NCI-H187 (cell line): ENCODE measurements around the gene FAM186B.
"Not testable (repeated sequence)": the region's sequence is repeated elsewhere in the genome, so short reads cannot be mapped to it uniquely, and the experiment has no call there.

Experiments
- DNase-seq, 2 experiments: peaks; one replicate each; lab custom pipeline; 2025; lab: John Stamatoyannopoulos, UW

Gene FAM186B

GRCh38 chr12:49633703-49634345 lies 28.4 kb upstream of the FAM186B start:
- DNase-seq, result no peak

- no peak for DNase-seq
These were observed 27.7 kb upstream of the FAM186B start for GRCh38 chr12:49632986-49633702.

- no peak for DNase-seq
These were observed 27.0 kb upstream of the FAM186B start for GRCh38 chr12:49632401-49632800.

- no peak for DNase-seq
These were observed 26.0 kb upstream of the FAM186B start for GRCh38 chr12:49631336-49631907.

DNA sequence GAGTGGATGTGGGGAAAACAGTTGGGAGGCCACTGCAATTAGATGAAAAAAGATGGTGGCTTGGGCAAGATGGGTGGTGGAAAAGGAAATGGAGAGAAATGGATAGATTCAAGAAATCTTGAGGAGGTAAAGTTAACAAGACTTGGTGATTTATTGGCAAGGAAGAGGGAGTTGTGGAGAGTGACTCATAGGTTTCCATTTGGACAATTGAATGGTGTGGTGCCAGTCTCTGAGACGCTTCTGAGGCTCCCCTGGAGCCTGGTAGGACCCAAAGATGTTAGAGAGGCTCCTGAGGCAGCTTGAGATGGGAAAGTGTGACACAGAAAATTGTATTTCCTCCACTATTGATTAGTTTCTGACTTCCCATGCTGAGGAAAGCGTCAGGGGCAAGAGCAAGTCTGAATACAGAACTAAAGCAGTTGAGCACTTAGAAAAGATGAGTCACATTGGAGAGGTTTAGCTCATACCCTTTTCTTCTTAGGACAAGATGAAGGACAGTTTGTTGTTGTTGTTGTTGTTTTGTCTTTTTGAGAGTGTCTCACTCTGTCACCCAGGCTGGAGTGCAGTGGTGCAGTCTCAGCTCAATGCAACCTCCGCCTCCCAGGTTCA lies 22.4 kb upstream of the FAM186B start:
- DNase-seq, result no peak

DNA sequence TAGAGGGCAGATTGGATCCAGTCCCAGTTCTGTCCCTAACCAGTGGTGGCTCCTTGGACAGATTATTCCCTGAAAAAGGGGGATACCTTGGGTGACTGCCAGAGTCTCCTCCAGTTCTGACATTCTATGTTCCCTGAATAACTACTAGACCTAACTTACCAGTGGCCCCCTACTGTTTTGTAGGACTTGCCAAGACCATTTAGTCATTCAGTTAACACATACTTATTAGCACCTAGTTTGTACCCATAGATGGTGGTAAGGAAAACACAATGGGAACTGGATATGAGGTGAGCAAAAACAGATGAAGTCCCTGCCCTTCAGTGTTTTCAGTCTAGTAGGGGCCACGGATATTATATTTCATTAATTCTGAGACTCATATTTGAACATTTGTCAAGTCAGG lies 21.4 kb upstream of the FAM186B start:
- DNase-seq, result no peak

DNA sequence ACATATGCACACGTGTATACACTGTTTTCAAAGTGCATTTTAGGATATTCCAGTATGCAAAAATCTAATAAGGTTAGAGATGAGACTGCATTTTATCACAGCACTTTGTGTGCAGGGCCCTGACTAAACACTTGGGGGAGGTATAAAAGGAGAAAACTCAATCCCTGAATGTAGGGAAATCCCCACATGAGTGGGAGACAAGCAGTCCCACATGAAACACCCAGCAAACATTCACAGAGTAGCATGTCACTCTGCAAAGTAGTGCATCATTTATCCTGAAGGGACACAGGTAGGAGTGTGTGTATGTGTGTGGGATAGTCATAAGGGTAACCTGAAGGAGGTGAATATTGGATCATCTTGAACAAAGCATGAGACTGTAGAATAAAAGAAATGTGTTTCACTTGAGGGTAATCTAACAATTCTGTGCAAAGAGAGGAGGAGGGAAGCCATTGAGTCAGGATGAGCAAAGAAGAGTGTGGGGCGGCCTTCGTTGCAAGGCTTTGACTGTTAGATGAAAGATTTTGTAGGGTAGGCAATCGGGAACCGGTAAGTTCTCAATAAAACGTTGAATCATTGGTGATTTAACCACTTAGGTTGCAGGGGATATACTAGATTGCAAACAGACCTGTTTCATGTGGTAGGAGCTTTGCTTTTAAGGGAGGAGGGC lies 20.9 kb upstream of the FAM186B start:
- no peak for DNase-seq

GRCh38 chr12:49624921-49625577 lies 19.6 kb upstream of the FAM186B start:
- DNase-seq, result no peak

DNA sequence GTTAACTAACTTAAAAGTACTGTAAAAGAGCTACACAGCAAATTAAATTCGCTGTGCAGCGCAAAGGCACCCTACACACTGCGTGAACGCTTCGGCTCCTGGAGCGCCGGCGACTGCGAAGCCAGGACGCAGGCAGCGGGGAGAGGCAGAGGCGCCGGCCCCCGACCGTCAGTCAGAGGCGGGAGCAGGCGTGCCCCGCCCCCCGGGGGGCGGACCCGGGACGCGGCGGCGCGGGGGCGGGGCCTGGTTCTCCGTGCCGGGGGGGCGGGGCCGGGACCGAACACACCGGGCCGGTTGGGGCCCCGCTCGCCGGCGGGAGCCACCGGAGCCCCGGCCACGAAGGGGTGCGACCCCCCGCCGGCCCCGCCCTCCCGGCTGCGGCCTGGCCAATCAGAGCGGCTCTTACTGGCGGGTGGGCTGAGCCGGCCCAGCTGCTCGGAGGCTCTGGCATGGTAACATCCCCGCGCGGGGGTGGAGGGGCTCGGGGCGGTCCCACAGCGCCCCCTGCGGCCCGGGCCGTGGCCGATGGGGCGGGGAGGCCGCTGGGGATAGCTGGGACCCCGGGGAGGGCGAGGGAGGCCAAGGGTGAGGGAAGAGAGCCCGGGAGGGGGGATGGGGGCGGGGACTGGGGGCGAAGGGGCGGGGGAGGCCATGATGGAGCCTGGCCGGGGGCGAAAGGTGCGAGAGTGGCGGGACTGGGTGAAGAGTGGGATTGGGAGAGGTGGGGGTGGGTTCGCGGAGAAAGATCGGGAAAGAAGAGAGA lies 17.9 kb upstream of the FAM186B start, which contains the start of gene PRPF40B:
Gene PRPF40B (plus strand): TSS at position 420 of the 763 bp plus-strand sequence. CDS start 30 bp downstream, at position 450.
- peak; percentile 76 to 86 for DNase-seq

DNA sequence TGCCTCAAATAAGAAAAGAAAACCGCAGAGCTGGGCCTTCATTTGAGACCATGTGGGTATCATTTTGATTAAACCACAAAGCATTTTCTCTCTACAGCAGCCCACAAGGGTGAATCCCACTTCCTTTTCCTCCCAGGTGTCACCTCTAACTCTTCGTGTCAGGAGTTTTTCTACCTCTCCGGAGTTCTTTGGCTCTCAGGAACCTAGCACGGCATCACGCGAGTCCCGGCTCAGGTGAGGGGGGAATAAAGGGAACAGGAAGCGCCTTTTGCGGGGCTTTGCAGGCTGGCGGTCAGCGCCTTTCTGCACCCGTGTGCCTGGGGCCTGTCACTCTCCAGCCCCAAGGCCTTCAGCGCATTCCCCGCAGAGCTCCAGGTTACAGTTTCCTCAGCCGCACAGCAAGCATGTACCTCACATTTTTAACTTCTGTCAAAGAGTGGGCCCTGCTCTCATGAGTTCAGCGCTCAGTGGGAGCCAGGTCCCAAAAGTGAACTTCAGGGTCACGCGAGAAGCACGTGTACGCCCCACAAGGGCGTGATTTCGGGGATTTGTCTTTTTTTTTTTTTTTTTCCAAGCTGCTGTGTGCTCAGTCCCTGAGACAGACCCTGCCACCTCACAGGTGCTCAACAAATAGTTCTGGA lies 17.2 kb upstream of the FAM186B start:
- DNase-seq, result peak in 1 of 2 experiments; percentile 43

GRCh38 chr12:49621651-49622500 lies 16.4 kb upstream of the FAM186B start:
- no peak for DNase-seq

GRCh38 chr12:49619286-49619685 lies 13.8 kb upstream of the FAM186B start:
- no peak for DNase-seq

- DNase-seq, result no peak
These were observed 13.1 kb upstream of the FAM186B start for GRCh38 chr12:49618576-49618975.

DNA sequence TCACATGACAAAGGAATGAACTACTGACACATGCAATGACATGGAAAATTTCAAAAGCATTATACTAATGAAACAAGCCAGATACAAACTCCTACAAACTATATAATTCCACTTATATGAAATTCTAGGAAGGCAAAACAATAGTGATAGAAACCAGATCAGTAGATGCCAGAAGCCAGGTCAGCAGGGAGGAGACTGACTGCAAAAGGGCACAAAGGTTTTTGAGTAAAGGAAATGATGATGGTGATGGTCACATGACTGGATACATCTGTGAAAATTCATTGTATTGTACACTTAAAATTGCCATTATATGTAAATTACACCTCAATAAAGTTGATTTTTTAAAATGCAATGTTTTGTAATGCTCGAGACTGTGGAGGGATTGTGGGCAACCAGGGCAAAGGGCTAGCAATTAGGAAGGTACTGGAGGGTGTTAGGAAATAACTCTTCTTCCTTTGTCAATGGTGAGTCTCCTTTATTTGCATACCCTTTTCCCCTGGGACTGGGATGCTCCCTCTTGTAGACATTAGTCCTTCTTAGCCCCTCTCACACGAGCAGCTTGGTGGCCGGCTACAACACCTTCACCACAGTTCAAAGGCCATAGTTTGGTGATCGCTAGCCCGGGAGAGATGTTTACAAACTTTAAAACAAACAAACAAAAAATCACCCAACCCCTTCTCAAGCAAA lies 11.2 kb upstream of the FAM186B start:
- DNase-seq, result no peak

GRCh38 chr12:49615725-49616124 lies 10.3 kb upstream of the FAM186B start:
- DNase-seq, result no peak

DNA sequence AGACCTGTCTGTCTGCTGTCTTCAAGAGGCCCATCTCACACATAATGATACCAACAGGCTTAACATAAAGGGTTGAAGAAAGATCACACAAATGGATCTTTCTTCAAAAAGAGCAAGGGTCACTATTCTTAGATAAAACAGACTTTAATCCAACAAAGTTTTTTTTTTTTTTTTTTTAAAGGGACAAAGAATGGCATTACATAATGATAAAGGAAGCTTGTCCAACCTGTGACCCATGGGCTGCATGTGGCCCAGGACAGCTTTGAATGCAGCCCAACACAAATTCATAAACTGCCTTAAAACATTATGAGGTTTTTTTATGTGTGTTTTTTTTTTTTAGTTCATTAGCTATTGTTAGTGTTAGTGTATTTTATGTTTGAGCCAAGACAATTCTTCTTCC lies 6.8 kb upstream of the FAM186B start:
- no peak for DNase-seq

DNA sequence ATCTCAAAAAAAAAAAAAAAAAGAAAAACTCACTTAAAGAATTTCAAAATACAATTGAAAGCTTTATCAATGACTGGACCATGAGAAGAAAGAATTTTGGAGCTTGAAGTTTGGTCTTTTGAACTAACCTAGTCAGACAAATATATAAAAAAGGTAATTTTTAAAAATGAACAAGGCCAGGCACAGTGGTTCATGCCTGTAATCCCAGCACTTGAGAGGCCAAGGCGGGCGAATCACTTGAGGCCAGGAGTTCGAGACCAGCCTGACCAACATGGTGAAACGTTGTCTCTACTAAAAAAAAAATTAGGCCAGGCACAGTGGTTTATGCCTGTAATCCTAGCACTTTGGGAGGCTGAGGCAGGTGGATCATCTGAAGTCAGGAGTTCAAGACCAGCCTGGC lies 5.3 kb upstream of the FAM186B start:
- DNase-seq, result not testable (repeated sequence)

DNA sequence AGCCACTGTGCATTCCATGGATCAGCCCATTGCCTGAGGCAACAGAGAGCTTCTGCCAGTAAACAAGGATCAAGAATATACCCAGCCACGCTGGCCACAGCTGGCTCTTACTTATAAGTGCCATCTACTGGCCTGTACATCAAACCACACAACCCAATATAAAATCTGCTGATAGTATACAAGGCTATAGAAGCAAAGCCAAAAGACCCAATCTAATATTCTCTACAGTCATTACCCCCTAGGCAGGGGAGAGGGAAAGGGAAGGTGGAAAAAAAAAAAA lies 4.4 kb upstream of the FAM186B start:
- no peak for DNase-seq
